ENCODE measurements around the gene OR51G1.

Gene OR51G1

DNA sequence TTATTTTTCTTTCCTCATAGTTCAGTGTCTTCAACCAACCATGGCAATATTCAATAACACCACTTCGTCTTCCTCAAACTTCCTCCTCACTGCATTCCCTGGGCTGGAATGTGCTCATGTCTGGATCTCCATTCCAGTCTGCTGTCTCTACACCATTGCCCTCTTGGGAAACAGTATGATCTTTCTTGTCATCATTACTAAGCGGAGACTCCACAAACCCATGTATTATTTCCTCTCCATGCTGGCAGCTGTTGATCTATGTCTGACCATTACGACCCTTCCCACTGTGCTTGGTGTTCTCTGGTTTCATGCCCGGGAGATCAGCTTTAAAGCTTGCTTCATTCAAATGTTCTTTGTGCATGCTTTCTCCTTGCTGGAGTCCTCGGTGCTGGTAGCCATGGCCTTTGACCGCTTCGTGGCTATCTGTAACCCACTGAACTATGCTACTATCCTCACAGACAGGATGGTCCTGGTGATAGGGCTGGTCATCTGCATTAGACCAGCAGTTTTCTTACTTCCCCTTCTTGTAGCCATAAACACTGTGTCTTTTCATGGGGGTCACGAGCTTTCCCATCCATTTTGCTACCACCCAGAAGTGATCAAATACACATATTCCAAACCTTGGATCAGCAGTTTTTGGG is 42.2 kb downstream of the OR51G1 start, which contains the start of gene OR51T1:
OR51T1 (plus strand) TSS at position 41 of the 641 bp plus-strand sequence; CDS start at position 41, 0 bp downstream.
- TF ChIP-seq, protein P1, sequence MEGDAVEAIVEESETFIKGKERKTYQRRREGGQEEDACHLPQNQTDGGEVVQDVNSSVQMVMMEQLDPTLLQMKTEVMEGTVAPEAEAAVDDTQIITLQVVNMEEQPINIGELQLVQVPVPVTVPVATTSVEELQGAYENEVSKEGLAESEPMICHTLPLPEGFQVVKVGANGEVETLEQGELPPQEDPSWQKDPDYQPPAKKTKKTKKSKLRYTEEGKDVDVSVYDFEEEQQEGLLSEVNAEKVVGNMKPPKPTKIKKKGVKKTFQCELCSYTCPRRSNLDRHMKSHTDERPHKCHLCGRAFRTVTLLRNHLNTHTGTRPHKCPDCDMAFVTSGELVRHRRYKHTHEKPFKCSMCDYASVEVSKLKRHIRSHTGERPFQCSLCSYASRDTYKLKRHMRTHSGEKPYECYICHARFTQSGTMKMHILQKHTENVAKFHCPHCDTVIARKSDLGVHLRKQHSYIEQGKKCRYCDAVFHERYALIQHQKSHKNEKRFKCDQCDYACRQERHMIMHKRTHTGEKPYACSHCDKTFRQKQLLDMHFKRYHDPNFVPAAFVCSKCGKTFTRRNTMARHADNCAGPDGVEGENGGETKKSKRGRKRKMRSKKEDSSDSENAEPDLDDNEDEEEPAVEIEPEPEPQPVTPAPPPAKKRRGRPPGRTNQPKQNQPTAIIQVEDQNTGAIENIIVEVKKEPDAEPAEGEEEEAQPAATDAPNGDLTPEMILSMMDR (IDR thresholded peaks at IDR 0.05; ENCODE audit: low read depth, low read length), result no peak
- DNase-seq (ENCODE audit: low read depth, low spot score), result peak; percentile 71
- in situ Hi-C loops (cut with HindIII; ENCODE audit: low sequenced_read_pairs), result no loop called here
- H3K4me3 ChIP-seq (ENCODE audit: low read depth, low read length), result no peak within 1 kb of the TSS

DNA sequence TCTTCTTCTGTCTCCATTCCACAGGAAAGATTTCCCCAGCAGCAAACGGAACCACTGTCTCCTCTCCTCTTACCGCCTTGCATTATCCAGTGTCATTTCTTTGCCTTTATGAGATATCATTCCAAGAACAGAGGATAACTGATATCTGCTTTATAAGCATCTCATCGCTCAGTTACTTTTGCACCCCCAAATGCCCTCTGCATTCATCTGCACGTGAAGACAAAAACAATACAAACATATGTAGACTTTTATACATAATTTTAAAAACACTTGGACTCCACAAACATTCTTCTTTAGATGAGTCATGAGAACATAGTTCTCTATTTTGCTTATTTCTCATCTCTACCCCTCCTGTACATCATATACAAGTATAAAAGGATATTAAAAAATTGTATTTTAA is 43.0 kb downstream of the OR51G1 start:
- TF ChIP-seq, protein P1 (IDR thresholded peaks at IDR 0.05; ENCODE audit: low read depth, low read length), result no peak
- DNase-seq (ENCODE audit: low read depth, low spot score), result no peak
- in situ Hi-C loops (cut with HindIII; ENCODE audit: low sequenced_read_pairs), result no loop called here
- no peak overlapping the region for H3K4me3 ChIP-seq (ENCODE audit: low read depth, low read length)
